D341Med (cell line): Measurements from ENCODE around the gene GTF2IRD1.
"Not testable (repeated sequence)": the region's sequence is repeated elsewhere in the genome, so short reads cannot be mapped to it uniquely, and the experiment has no call there.

ENCODE experiments used
- DNase-seq: peaks from one replicate; pipeline ENCODE4 v3.0.0; 2012; ENCODE audit warnings: low spot score

GTF2IRD1 gene

GRCh38 chr7:74470504-74470903, 16.8 kb downstream of the GTF2IRD1 start:
- DNase-seq = no peak

GRCh38 chr7:74473116-74473515, 19.4 kb downstream of the GTF2IRD1 start:
- peak; percentile 22 for DNase-seq

DNA sequence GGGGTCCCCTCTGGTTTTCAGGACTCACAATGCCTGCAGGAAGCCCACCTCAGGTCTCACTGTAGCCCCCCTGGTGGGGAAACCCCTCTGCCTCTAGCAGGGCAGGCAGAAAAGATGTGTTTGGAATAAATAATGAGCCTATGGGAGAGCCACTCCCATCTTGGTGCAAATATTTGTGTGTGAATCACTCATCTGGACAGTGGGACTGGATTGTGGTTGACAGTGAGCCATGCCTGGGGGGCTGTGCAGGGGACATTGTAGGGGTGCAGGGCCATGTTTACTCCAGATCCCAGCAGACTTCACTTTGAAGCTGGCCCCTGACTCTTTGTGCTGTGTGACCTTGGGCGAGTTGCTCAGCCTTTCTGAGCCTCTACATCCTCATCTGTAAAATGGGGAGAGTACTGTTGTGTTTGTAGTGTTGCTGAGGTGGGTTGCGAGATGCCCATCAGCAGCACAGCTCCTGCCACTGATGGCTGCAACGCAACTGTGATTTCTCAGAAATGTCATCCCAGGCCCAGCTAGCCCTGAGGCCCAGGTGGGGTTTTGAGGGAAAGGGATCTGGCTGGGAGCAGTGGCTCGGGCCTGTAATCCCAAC, 20.7 kb downstream of the GTF2IRD1 start:
- peak; percentile 9 for DNase-seq

DNA sequence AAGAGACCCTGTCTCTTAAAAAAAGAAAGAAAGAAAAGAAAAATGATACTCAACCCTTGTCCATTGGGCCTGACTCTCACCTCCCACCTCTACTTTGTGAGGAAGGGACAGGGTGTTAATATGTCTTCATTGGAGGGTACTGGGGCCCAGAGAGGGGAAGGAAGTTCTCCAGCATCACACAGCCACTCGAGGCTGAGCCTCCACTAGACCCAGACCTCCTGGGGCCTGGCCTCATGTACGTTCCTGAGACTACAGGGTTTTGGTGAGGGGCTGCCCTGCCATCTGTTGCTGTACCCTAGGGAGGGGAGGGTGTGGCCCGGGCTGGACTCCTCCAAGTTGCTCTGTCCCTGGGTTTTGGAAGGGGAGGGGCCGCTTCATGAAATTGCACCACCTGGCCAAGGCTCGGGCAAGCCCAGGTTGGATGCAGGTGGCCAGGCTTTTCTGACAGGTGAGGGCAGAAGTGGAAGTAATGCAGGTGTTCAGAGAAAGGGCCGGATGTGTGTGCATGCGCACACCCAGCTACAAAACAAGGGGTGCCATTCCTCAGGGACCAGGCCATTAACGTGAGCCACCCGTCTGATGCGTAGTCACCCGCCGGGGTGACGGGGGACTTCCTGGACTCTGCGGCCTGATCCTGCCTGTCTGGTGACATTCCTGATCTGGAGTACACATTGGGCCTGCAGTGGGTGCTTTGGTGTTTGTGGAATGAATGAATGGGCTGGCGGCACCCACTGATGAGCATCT, 21.7 kb downstream of the GTF2IRD1 start:
- peak; percentile 30 for DNase-seq

DNA sequence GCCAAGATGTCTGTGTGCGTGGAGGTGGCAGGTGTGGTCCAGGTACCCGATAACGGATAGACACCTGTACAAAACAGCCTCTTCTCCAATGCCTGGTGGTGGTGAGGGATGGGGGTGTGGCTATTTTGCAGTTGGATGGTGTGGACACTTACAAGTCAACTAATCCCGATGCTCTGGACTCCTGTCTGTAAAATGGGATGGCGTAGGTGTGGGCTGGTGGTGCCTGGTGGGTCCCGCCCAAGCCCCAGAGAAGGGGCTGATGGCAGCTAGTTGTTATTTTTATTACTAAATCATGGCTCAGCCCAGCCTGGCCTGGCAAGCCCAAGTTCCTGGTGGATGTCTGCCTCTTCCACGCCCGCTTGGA, 22.3 kb downstream of the GTF2IRD1 start:
- peak; percentile 13 for DNase-seq

DNA sequence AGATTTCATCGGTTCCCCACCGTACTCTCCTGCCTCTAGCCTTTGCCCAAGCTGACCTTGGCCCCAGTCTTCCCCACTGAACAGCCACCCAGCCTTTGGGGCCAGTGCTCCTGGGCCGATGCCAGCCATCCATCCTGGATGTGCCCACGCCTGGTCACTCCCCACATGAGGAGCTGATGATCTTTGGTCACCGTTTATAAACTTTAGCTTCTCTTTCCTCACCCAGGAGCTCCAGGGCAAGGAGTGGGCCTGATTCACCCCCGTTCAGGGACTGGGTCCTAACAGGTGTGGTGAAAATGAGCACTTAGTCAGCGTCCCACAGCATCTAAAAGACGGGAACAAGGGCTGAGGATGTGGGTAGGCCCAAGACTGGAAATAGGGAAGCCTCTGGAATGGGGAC, 22.9 kb downstream of the GTF2IRD1 start:
- peak; percentile 20 for DNase-seq

GRCh38 chr7:74478671-74479065, 25.0 kb downstream of the GTF2IRD1 start:
- no peak for DNase-seq

DNA sequence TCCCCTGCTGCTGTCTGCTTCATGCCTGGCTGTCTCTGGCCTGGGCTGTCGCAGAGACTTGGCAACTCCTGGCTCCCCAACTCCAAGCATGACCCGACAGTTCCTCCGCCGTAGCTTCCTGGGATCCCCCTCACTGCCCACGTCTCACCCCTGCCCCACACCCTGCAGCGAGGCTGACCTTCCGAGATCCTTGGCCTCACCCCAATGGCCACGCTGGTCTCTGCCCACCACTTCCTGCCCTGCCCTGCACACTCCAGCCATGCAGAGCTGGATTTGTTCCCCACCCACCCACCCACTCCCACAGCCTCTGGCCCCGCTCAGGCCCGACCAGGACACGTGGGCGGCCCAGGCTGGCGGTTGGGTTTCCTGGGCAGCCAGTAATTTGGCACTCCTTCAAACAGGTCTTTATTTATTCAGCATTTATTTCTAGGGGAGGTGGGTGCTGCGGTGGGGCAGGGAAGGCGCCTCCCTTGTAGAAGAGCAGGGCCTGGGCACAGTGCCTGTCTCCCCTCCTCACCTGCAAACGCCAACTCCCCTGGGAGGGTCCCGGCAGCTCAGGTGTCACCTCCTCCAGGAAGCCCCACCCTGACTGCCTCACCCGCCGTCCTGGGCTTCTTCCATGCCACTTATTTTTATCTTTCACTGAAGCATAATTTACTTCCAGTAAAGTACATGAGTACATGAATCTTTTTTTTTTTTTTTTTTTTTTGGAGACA, 25.5 kb downstream of the GTF2IRD1 start:
- peak; percentile 46 for DNase-seq

DNA sequence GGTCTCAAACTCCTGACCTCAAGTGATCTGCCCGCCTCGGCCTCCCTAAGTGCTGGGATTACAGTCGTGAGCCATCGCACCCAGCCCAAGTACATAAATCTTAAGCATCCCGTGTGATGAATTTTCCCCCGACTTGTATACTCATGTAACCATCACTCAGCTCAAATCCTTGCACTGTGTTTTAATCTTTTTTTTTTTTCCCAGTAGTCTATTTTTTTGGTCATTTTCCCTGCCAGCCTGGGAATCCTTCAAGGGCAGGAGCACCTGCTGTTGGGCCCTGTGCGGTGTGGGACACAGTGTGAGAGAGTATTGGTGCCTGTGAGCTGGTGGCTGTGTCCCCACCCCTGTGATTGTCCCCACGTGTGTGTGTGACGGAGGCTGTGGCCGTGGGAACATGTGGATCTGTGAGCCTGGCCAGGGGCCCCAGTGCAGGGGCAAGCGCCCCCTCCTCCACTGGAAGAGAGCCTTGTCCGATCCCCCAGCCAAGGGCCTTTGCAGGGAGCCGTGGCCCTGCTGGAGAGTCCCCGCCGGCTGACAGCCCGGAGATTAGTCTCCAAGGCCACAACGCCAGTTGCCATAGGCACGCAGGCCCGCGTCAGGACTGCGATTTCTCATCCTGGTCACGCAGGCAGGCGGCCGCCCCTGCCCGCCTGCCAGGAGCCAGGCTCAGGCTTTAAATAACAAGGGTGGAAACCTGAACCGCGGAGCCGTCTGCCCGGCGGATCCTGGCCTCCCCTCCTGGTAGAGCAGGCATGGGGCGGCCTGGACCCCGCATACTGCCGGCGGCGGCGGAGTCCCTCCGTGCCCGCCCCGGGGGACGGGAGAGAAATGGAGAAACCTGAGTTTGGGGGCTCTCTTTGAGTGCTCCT, 26.5 kb downstream of the GTF2IRD1 start:
- peak; percentile 95 for DNase-seq

DNA sequence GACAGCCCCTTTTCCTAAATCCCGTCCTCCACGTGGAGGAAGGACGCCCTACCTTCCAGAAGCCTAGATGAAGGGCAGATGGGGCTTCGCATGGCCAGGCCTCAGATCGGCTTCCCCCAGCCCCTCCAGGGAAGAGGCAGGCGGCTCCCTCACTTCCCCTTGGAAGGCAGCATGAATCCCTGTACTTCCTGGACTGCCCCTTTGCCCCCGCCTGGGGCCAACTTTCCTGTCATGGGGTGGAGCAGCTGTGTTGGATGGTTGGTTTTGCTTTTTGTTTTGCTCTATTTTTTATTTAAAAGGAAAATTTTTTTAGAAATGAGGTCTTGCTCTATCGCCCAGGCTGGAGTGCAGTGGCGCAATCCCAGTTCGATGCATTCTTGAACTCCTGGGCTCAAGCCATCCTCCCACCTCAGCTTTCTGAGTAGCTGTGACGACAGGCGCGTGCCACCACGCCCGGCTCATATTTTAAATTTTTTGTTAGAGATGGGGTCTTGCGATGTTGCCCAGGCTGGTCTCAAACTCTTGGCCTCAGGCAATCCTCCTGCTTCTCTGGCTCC, 27.2 kb downstream of the GTF2IRD1 start:
- no peak for DNase-seq

GRCh38 chr7:74481458-74482196, 27.9 kb downstream of the GTF2IRD1 start:
- peak; percentile 59 for DNase-seq

GRCh38 chr7:74482197-74482467, 28.4 kb downstream of the GTF2IRD1 start:
- DNase-seq = no peak

GRCh38 chr7:74482629-74483401, 29.1 kb downstream of the GTF2IRD1 start:
- no peak for DNase-seq

- DNase-seq = no peak
Observed at GRCh38 chr7:74483402-74484336, 30.0 kb downstream of the GTF2IRD1 start.

DNA sequence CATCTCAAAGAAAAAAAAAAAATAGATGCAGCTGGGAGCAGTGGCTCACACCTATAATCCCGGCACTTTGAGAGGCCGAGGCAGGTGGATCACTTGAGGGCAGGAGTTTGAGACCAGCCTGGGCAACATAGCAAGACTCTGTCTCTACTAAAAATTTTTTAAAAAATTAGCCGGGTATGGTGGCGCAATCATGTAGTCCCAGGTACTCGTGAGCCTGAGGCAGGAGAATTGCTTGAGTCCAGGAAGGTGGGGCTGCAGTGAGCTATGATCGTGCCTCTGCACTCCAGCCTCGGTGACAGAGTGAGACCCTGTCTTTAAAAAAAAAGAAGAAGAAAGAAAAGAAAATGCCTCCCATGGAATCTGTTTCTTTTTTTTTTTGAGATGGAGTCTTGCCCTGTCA, 31.9 kb downstream of the GTF2IRD1 start:
- no peak for DNase-seq

GRCh38 chr7:74488518-74489030, 34.9 kb downstream of the GTF2IRD1 start:
- not testable (repeated sequence) for DNase-seq

GRCh38 chr7:74489997-74490945, 36.6 kb downstream of the GTF2IRD1 start:
- DNase-seq = no peak

GRCh38 chr7:74491490-74491889, 37.8 kb downstream of the GTF2IRD1 start:
- not testable (repeated sequence) for DNase-seq
